Measurements from ENCODE around the gene DHX40.
"Not testable (repeated sequence)": the region's sequence is repeated elsewhere in the genome, so short reads cannot be mapped to it uniquely, and the experiment has no call there.

Gene DHX40, protein sequence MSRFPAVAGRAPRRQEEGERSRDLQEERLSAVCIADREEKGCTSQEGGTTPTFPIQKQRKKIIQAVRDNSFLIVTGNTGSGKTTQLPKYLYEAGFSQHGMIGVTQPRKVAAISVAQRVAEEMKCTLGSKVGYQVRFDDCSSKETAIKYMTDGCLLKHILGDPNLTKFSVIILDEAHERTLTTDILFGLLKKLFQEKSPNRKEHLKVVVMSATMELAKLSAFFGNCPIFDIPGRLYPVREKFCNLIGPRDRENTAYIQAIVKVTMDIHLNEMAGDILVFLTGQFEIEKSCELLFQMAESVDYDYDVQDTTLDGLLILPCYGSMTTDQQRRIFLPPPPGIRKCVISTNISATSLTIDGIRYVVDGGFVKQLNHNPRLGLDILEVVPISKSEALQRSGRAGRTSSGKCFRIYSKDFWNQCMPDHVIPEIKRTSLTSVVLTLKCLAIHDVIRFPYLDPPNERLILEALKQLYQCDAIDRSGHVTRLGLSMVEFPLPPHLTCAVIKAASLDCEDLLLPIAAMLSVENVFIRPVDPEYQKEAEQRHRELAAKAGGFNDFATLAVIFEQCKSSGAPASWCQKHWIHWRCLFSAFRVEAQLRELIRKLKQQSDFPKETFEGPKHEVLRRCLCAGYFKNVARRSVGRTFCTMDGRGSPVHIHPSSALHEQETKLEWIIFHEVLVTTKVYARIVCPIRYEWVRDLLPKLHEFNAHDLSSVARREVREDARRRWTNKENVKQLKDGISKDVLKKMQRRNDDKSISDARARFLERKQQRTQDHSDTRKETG

GRCh38 chr17:59565171-59565958, at the start of gene DHX40:
Gene DHX40 (plus strand): TSS chr17:59565610. CDS start chr17:59565672, 62 bp downstream.
- peak; percentile 97 for DNase-seq (ENCODE audit: low spot score)

DNA sequence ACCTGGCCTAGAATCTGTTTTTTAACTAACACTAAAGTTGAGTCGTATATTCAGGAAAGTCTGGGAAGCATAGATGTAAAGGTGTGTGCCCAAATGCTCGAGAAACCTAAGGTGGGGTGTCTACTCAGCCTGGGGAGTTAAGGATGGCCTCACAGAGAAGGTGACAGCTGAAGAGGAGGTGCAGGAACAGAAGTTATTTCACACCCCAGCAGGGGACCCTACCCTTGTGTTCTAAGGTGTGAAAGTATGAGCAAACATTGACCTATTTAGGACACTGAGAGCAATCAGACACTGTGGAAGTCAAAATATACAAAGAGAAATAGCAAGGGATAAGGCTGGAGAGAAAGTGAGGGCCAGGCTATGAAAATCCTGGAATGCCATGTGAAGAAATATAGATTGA, 49.0 kb upstream of the DHX40 start:
- no peak for DNase-seq (ENCODE audit: low spot score)

GRCh38 chr17:59519132-59519531, 46.3 kb upstream of the DHX40 start:
- no peak for DNase-seq (ENCODE audit: low spot score)

DNA sequence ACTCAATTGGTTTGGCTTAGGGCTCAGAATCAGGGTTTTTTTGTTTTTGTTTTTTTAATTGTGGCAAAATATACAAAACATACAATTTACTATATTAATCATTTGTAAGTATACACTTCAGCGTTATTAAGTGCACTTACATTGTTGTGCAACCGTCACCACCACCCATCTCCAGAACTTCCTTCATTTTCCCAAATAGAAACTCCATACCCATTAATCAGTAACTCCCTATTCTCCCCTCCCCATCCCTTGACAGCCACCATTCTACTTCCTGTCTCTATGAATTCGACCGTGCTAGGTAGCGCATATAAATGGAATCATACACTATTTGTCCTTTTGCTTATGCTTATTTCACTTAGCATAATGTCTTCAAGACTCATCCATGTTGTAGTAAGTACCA, 45.2 kb upstream of the DHX40 start:
- DNase-seq (ENCODE audit: low spot score), result no peak

GRCh38 chr17:59521465-59522126, 43.8 kb upstream of the DHX40 start:
- DNase-seq (ENCODE audit: low spot score), result peak; percentile 88

DNA sequence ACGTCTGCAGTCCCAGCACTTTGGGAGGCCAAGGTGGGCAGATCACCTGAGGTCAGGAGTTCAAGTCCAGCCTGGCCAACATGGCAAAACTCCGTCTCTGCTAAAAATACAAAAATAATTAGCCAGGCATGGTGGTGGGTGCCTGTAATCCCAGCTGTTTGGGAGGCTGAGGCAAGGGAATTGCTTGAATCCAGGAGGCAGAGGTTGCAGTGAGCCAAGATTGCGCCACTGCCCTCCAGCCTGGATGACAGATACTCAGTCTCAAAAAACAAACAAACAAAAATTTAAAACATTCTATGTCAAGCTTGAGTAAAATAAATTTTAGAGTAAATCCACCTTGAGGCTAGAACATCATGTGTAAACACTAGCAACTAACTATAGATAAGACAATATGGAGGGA, 40.5 kb upstream of the DHX40 start:
- not testable (repeated sequence) for DNase-seq (ENCODE audit: low spot score)

- no peak for DNase-seq (ENCODE audit: low spot score)
Measured at GRCh38 chr17:59525668-59526067, 39.7 kb upstream of the DHX40 start.

DNA sequence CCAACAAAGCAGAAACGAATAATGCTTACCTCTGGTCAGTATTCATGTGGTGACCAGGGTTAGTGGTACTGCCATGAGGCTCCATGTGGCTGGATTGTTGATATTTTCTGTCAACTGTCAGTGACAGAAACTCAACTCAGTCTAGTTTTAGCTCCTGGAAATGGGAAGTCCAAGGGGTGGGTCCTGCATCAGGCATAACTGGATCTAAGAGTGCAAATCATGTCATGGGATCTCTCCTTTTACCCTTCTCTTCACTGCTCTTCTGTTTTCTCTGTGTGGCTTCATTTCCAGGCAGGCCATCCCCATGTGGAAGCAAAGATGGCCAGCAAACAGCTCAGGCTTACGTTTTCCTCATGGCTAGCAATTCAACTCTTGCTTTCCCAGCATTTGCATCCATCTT, 39.0 kb upstream of the DHX40 start:
- no peak for DNase-seq (ENCODE audit: low spot score)

DNA sequence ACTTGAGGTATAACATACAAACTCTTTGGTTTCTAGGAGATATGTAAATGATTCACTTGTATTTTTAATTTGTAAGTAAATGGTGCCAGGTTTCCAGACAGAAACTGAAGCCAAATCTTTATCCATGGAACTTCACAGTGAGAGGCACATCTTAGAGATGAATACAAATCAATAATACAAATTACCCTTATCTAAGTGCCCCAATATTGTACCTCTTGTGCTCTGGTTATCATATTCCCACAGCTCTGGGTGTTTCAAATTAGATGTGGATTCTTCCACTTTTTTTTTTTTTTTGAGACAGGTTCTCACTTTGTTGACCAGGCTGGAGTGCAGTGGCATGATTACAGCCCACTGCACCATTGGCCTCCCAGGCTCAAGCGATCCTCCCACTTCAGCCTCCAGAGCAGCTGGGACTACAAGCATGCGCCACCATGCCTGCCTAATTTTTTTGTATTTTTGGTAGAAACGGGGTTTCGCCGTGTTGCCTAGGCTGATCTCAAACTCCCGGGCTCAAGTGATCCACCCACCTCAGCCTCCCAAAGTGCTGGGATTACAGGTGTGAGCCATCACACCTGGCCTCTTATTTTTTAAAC, 38.0 kb upstream of the DHX40 start:
- no peak for DNase-seq (ENCODE audit: low spot score)

- DNase-seq (ENCODE audit: low spot score), result no peak
Measured at GRCh38 chr17:59527931-59528330, 37.5 kb upstream of the DHX40 start.

- DNase-seq (ENCODE audit: low spot score), result no peak
Measured at GRCh38 chr17:59530531-59530930, 34.9 kb upstream of the DHX40 start.

DNA sequence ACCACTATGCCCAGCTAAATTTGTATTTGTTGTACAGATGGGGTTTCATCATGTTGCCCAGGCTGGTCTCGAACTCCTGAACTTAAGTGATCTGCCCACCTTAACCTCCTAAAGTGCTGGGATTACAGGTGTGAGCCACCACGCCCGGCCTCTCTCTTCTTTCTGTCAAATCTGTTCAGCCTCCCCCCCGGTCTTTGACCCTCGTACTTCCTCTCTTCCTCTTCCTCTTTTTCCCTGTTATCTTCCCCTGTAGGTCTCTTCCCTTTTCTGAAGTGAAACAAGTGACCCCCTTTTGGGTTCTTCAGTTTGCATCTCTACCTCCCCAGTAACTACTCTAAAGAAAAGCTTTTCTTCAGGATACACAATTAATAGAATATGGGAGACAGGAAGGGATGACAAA, 31.7 kb upstream of the DHX40 start:
- no peak for DNase-seq (ENCODE audit: low spot score)

DNA sequence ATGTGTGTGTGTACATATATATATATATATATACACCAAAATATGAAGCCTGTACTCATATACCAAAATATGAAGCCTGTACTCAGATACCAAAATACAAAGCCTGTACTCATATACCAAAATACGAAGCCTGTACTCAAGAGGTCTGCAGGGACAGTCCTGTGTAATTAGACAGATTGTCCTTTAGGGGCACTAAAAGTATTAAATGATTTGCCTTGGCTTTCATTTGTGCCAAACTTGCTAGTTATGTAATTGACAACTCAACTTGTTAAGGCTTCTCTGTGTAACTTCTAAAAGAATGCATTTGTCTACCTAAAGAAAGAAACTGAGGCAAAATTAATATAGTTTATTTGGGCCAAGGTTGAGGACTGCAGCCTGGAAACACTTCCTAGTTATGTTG, 30.8 kb upstream of the DHX40 start:
- no peak for DNase-seq (ENCODE audit: low spot score)

- DNase-seq (ENCODE audit: low spot score), result no peak
Measured at GRCh38 chr17:59538195-59538909, 27.1 kb upstream of the DHX40 start.

- DNase-seq (ENCODE audit: low spot score), result no peak
Measured at GRCh38 chr17:59542960-59543635, 22.3 kb upstream of the DHX40 start.

GRCh38 chr17:59545942-59546341, 19.5 kb upstream of the DHX40 start:
- DNase-seq (ENCODE audit: low spot score), result no peak

GRCh38 chr17:59547131-59547915, 18.1 kb upstream of the DHX40 start:
- no peak for DNase-seq (ENCODE audit: low spot score)

- not testable (repeated sequence) for DNase-seq (ENCODE audit: low spot score)
Measured at GRCh38 chr17:59548985-59549384, 16.4 kb upstream of the DHX40 start.

GRCh38 chr17:59550703-59551102, 14.7 kb upstream of the DHX40 start:
- no peak for DNase-seq (ENCODE audit: low spot score)

DNA sequence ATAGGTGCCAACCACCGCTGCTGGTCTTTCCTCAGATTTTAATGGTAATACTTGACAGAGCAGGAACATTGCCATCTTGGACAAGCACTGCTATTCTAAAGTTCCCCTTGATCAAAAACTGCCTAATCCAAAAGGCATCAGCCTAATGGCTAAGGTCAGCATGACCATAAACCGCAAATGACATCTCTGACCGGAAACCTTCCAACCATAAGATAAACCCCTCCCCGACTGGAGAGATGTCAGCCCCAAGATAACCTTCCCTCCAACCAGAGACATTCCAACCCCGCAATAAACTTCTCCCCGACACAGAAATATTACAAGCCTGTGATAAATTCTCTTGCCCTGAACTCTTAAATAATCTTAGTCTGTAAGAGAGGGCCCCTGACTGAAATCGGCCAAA, 7.4 kb upstream of the DHX40 start:
- DNase-seq (ENCODE audit: low spot score), result no peak

Data from AG08395 (cell line).